Hepatocyte (in vitro differentiated cells): ENCODE results near the gene SNX14.

Experiments used
- CTCF ChIP-seq: fragments of 200-600 bp; sonication (generic); IDR thresholded peaks from 2 replicates; pipeline ENCODE4 v1.5.1; 2016; ENCODE audit warnings: antibody characterized with exemption, mild to moderate bottlenecking; ENCODE audit not compliant: poor library complexity
- EZH2phosphoT487 ChIP-seq: fragments of 200-600 bp; sonication (generic); IDR thresholded peaks from one replicate; pipeline ENCODE4 v1.6.1; 2018; ENCODE audit warnings: antibody characterized with exemption, mild to moderate bottlenecking, low read depth, moderate library complexity; ENCODE audit not compliant: unreplicated experiment, severe bottlenecking

GRCh38 chr6:85493389-85493788 is 100.3 kb downstream of the SNX14 start:
- TF ChIP-seq CTCF: no peak
- no peak for TF ChIP-seq EZH2phosphoT487
